HG03565 (cell line): Measurements from ENCODE around the gene KDM4F.

Source experiments
- ATAC-seq: cut with Tn5 transposase; IDR thresholded peaks from one replicate; pipeline ENCODE4 v1.9.1; 2021; ENCODE audit warnings: mild to moderate bottlenecking, moderate library complexity; ENCODE audit not compliant: unreplicated experiment

Gene KDM4F

GRCh38 chr11:95089620-95090542 lies 40.7 kb downstream of the KDM4F start, which contains the start of gene ENDOD1:
TSS of gene ENDOD1 (plus strand) at chr11:95089846. CDS start at chr11:95089928, 82 bp downstream.
- peak; percentile 88 for ATAC-seq

DNA sequence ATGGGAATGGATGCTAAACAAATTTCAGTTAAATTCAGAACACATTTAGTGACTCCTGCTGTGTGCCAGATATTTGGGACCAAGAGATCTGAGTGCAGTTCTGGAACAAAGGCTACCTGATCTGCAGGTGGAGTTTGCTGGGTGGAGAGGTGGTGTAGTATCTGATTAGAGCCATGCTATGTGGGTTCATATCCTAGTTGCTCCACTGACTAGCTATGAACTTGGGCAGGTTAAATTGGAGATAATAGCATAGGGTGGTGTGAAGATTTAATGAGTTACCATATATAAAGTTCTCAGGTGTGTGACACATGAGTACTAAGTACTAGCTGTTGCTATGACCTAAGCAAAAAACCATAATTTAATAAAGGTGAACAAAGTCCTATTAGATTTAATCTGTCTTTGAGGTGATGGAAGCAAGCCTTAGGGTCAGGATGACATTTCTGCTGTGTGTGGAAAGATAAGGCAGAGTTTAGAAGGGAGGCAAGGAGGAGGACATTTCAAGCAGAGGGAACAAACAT lies 42.5 kb downstream of the KDM4F start:
- ATAC-seq = no peak

DNA sequence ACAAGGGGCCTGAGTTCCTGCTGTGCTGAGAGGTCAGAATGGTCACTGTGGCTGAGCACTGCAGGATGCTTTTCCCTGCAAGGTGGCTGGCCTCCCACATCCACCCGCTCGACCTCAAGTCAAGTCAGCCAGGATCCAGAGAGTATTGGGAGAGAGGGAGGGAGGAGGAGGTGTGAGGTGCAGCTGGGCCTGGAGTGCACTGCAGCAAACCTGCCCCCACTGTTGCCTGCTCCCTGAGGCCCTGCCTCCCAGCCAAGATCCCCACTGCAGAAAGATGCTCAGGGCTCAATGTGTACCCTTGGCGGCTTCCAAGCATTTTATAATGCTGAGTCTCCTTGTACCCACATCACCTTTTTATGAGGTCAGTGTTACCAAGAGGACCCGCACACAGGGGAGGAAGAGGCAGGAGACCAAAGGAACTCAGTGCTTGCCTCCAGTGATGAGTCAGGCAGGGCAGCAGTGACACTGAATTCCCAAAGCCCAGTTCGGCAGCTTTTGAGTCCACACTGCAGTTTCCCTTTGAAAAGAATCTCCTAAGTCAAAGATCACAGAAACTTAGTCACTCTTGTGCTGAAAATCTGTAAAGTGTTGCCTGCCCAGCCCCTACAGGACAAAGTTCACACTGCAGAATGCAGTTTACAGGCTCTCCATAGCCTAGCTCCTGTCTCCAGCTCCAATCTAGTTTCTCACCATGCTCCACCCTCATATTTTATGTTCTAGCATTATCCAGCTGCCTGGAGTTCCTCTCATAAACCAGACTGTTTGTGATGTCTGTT lies 43.5 kb downstream of the KDM4F start:
- ATAC-seq = no peak

DNA sequence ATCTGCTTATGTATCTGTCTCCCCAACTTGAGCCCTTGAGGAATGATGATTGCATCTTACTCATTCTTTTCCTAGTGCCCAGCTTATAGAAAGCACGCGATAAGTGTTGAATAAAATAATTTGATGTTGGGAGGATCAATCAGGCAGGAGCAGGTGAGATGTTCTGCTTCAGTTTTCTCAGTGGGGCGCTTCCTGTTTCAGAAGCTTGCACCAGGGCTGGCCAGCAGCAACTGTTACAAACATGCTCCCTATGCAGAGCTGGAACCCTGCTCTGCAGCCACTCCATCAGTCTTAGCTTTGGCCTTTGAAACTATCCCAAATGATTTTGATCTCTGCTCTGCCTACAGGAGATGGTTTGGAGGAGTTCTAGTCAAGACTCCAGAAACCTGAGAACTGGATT lies 44.3 kb downstream of the KDM4F start:
- ATAC-seq = no peak

DNA sequence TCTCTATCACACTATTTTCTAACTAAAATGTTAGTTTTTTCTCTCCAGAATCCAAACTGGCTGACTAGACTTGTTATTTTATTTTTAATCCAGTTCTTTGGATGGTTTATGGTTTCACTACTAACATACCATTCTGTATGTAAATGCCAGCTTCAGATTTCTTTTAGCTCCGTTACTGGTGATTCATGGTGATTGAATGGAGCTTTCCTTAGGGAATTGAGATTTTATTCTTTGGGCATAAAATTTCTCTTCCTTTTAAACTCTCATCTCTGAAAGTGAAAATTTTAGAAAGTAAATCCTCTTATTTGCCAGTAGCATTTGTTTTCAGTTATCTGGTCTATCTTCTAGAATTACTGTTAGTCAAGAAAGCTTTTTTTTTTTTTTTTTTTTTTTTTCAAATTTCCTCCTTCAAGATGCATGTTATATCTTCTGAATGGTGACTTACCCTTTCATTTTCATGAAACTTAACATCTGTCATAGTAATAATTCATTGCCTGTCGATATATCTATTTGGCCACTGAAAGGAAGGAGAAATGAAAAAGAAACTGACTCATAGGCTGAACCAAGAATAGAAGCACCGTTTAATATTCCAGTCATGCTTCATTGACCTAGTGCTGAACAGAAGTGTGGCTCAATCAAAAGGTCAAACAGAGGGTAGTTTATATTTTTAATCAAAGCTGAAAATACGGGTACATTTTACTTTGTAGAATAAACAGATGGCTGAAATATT lies 46.8 kb downstream of the KDM4F start:
- ATAC-seq = peak; percentile 89

DNA sequence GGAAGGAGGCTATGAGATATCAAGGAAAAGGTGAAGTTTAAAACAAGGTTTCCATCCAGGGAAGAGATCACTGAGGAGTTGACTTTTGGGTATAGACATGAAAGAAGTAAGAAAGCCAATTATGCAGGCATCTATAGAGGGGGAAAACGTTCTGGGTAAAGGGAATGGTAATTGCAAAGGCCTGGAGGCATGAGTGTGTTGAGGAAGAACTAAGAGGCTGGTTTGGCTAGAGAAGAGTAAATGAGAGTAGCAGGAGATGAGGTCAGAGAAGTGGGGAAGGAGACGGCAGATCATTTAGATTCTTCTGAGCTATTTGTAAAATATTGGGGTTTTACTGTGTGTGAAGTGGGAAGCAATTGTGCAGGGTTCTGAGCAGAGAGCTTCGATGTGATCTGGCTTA lies 48.0 kb downstream of the KDM4F start:
- ATAC-seq = no peak

GRCh38 chr11:95098826-95099225 lies 49.6 kb downstream of the KDM4F start:
- ATAC-seq = no peak

GRCh38 chr11:95100191-95100648 lies 51.0 kb downstream of the KDM4F start:
- ATAC-seq = no peak
